ENCODE measurements around the gene LRTM2. TPM values are rescaled to one million over a fixed set of nuclear protein-coding genes. Genes with fewer than 3 reads are reported as not detected.
A peak's percentile ranks its signal among the peaks of the same experiment; 100 is the strongest.

LRTM2 gene
- total RNA-seq, 3 donors from 2014 or later (not counting 1 experiment from before 2014, with no cell fraction given), result not detected

DNA sequence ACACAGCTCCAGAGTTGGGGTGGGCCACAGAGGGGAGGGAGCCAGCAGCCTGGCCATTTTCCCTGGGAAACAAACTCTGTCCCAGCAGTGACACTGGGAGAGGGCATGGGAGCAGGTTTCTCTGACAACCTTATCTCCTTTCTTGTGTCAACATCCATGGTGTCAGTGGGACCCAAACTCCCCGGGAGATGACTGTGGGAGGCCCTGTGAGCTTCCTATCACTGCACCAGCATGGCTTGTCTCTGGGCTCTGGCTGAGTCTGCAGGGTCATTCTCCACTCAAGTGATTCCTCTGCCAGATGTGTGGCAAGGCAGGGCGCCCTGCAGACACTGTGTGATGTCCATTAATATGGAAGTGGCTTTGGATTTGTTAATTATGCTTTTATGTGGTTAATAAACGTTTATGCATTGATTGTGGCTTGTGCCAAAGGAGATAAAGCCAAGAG lies 10.1 kb downstream of the LRTM2 start:
- H3K27ac ChIP-seq (ENCODE audit: low read length), result no peak overlapping the region
- no peak for ATAC-seq
- peaks cover 18% of the 10 kb centered on the region in 2 donors for H3K27me3 Mint-ChIP-seq (ENCODE audit: low read depth in 2 of 2)
- no peak overlapping the region for H3K27ac Mint-ChIP-seq
- H3K9me3 Mint-ChIP-seq, result no peaks in the 10 kb centered on the region
- no peaks in the 10 kb centered on the region for H3K36me3 Mint-ChIP-seq
- 52% methylated on average over 3 of the region's 3 CpGs for WGBS (ENCODE audit: insufficient coverage)
- peaks cover 6% of the 10 kb centered on the region for H3K27me3 ChIP-seq (ENCODE audit: control insufficient read depth, insufficient read depth, low read length)
- H3K36me3 ChIP-seq (ENCODE audit: control insufficient read depth, insufficient read depth, low read length), result no peaks in the 10 kb centered on the region
- intact Hi-C loops (cut with micrococcal nuclease), result no loop called here
- H3K9me3 ChIP-seq (ENCODE audit: control insufficient read depth, insufficient read depth, low read length), result no peaks in the 10 kb centered on the region
- H3K4me1 ChIP-seq (ENCODE audit: control insufficient read depth, insufficient read depth, low read length), result no peaks in the 10 kb centered on the region
- DNase-seq, result no peak
- H3K4me1 Mint-ChIP-seq, result peaks cover 0 to 4% of the 10 kb centered on the region in 2 donors
- H3K4me3 Mint-ChIP-seq, result no peak overlapping the region
- H3K4me3 ChIP-seq (ENCODE audit: low read length), result no peak overlapping the region
- TF ChIP-seq, protein P1, sequence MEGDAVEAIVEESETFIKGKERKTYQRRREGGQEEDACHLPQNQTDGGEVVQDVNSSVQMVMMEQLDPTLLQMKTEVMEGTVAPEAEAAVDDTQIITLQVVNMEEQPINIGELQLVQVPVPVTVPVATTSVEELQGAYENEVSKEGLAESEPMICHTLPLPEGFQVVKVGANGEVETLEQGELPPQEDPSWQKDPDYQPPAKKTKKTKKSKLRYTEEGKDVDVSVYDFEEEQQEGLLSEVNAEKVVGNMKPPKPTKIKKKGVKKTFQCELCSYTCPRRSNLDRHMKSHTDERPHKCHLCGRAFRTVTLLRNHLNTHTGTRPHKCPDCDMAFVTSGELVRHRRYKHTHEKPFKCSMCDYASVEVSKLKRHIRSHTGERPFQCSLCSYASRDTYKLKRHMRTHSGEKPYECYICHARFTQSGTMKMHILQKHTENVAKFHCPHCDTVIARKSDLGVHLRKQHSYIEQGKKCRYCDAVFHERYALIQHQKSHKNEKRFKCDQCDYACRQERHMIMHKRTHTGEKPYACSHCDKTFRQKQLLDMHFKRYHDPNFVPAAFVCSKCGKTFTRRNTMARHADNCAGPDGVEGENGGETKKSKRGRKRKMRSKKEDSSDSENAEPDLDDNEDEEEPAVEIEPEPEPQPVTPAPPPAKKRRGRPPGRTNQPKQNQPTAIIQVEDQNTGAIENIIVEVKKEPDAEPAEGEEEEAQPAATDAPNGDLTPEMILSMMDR (IDR thresholded peaks at IDR 0.05), result no peak

DNA sequence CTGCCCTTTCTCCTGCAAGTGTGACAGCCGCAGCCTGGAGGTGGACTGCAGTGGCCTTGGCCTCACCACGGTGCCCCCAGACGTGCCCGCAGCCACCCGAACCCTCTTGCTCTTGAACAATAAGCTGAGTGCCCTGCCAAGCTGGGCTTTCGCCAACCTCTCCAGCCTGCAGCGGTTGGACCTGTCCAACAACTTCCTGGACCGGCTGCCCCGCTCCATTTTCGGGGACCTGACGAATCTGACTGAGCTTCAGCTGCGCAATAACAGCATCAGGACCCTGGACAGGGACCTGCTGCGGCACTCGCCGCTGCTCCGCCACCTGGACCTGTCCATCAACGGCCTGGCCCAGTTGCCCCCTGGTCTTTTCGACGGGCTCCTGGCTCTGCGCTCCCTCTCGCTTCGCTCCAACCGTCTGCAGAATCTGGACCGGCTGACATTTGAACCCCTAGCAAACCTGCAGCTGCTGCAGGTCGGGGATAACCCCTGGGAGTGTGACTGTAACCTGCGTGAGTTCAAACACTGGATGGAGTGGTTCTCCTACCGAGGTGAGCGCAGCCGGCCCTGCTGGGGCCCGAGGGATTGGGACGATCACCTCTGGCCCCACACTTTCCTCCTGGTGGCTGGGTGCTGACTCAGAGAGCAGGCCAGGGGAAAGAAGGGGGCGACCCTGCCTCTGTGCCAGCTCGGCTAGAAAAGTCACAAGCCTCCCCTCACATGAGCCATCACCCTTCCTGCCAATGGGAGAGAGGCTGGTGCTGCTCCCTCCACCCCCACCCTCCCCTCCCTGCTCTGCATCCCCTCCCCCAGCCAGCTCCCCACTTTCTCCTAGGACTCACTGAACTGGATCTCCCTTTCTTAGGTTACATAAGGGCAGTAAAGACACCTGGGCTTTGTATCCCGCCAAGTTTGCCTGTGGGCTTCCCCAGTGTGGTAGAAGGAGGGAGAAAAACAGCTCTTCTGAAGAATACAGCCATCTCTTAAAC lies 10.9 kb downstream of the LRTM2 start:
- intact Hi-C loops (cut with micrococcal nuclease), result no loop called here
- TF ChIP-seq, protein P1 (IDR thresholded peaks at IDR 0.05), result no peak
- H3K4me3 Mint-ChIP-seq, result no peak overlapping the region
- Histone ChIP-seq H3K27ac (ENCODE audit: low read length) (no peak overlapping the region), H3K27me3 (ENCODE audit: control insufficient read depth, insufficient read depth, low read length) (peaks cover 6% of the 10 kb centered on the region), H3K36me3 (ENCODE audit: control insufficient read depth, insufficient read depth, low read length) (no peaks in the 10 kb centered on the region), H3K4me3 (ENCODE audit: low read length) (no peak overlapping the region), H3K9me3 (ENCODE audit: control insufficient read depth, insufficient read depth, low read length) (no peaks in the 10 kb centered on the region), H3K4me1 (ENCODE audit: control insufficient read depth, insufficient read depth, low read length) (no peaks in the 10 kb centered on the region)
- no peaks in the 10 kb centered on the region for H3K9me3 Mint-ChIP-seq
- peaks cover 0 to 4% of the 10 kb centered on the region in 2 donors for H3K4me1 Mint-ChIP-seq
- peaks cover 18% of the 10 kb centered on the region in 2 donors for H3K27me3 Mint-ChIP-seq (ENCODE audit: low read depth in 2 of 2)
- ATAC-seq (peak; percentile 51 to 64 (median 52)), DNase-seq (peak in 1 of 2 donors; percentile 37)
- 16% methylated on average over 32 of the region's 34 CpGs for WGBS (ENCODE audit: insufficient coverage)
- H3K36me3 Mint-ChIP-seq, result no peaks in the 10 kb centered on the region
- H3K27ac Mint-ChIP-seq, result no peak overlapping the region

DNA sequence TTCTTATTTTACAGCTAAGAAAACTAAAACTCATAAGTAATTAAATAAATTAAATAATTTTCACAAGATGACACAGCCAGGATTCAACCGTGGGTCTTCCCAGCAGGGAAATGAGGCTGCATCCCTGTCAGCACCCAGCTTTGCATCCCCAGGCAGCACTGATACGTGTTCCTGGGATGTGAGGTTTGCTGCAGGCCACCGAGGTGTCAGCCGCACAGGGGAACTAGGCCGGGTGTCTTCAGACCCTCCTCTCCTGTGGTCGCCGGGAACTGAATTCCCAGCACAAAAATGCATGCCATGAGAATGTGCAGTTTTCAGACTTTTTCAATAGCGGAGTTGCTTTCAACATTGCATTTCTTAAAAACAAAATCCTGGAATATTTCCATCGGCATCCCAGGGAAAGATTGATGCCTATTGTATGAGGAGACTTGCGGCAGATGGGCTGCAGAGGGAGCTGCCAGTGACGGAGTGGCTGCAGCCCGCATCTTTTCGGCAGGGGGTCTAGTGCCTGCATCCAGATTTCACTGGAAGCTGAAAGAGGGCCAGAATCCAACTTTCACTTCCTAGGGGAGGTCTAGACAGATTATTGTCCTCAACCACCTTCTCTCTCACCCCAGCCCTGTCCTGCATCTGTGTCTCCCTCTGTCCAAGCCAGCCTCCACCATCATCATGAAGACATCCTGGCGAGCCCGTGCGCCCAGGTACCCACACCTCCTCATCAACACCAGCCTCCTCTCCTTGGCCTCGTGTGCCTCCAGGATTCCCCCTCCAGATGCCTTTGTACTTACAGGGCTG lies 12.6 kb downstream of the LRTM2 start:
- Mint-ChIP-seq H3K4me3 (no peak overlapping the region), H3K36me3 (no peaks in the 10 kb centered on the region), H3K4me1 (peaks cover 0 to 4% of the 10 kb centered on the region in 2 donors), H3K27ac (no peak overlapping the region), H3K27me3 (ENCODE audit: low read depth in 2 of 2) (peaks cover 18% of the 10 kb centered on the region in 2 donors), H3K9me3 (no peaks in the 10 kb centered on the region)
- WGBS (ENCODE audit: insufficient coverage), result 84% methylated on average over 17 of the region's 17 CpGs
- Histone ChIP-seq H3K4me1 (ENCODE audit: control insufficient read depth, insufficient read depth, low read length) (no peaks in the 10 kb centered on the region), H3K27ac (ENCODE audit: low read length) (no peak overlapping the region), H3K9me3 (ENCODE audit: control insufficient read depth, insufficient read depth, low read length) (no peaks in the 10 kb centered on the region), H3K4me3 (ENCODE audit: low read length) (no peak overlapping the region), H3K36me3 (ENCODE audit: control insufficient read depth, insufficient read depth, low read length) (no peaks in the 10 kb centered on the region), H3K27me3 (ENCODE audit: control insufficient read depth, insufficient read depth, low read length) (peaks cover 6% of the 10 kb centered on the region)
- DNase-seq (no peak), ATAC-seq (no peak)
- intact Hi-C loops (cut with micrococcal nuclease), result no loop called here
- TF ChIP-seq, protein P1 (IDR thresholded peaks at IDR 0.05), result no peak
